HEK293 (cell line): ENCODE results near the gene FRMD6.

Experiments used
- CTCF ChIA-PET: fragments of 350-600 bp; formaldehyde crosslinking; extraction: SDS; loops from one replicate; lab custom pipeline; 2021; ENCODE audit warnings: antibody characterized with exemption; lab: Yijun Ruan, JAX
- POLR2A ChIA-PET: fragments of 300-600 bp; formaldehyde crosslinking; extraction: SDS; loops from one replicate; lab custom pipeline; 2020; ENCODE audit warnings: antibody characterized with exemption, inconsistent platforms; lab: Yijun Ruan, JAX
- H3K27ac ChIP-seq: fragments of 200-500 bp; sonication (Bioruptor generic); 2 replicates; pipeline ENCODE4 v1.5.1; 2014; ENCODE audit warnings: low read depth, low read length, control low read depth, inconsistent platforms; ENCODE audit errors: extremely low read depth
- H3K36me3 ChIP-seq, 2 experiments: fragments of 200-500 bp in 1 of 2; sonication (Bioruptor generic) in 1 of 2; 1 replicate in 1 of 2; 2 replicates in 1 of 2; pipeline ENCODE4 v1.5.1; 2014 to 2017; ENCODE audit warnings: inconsistent platforms in 2 of 2, low read length in 2 of 2; ENCODE audit not compliant: control insufficient read depth in 2 of 2, insufficient read depth in 1 of 2
- H3K4me1 ChIP-seq: fragments of 200-500 bp; sonication (Bioruptor generic); 2 replicates; pipeline ENCODE4 v1.5.1; 2014; ENCODE audit warnings: mild to moderate bottlenecking, low read length, inconsistent platforms; ENCODE audit not compliant: control insufficient read depth, insufficient read depth
- H3K4me3 ChIP-seq: 2 replicates; pipeline ENCODE4 v1.5.1; 2011; ENCODE audit warnings: low read depth, mild to moderate bottlenecking, control low read depth, low read length, moderate library complexity
- H3K9me3 ChIP-seq: fragments of 200-500 bp; sonication (Bioruptor generic); 2 replicates; pipeline ENCODE4 v1.5.1; 2014; ENCODE audit warnings: low read depth, low read length, inconsistent platforms; ENCODE audit not compliant: control insufficient read depth, insufficient read depth
- AEBP2 ChIP-seq: fragments of 450-650 bp; formaldehyde crosslinking; IDR thresholded peaks from 2 replicates; pipeline ENCODE4 v1.5.1; 2016; ENCODE audit warnings: missing biosample characterization, missing genetic modification characterization, borderline replicate concordance
- GLI4 ChIP-seq: fragments of 450-650 bp; formaldehyde crosslinking; IDR thresholded peaks from 2 replicates; pipeline ENCODE4 v1.5.1; 2016; ENCODE audit warnings: missing biosample characterization, missing genetic modification characterization
- HIC1 ChIP-seq: fragments of 450-650 bp; formaldehyde crosslinking; IDR thresholded peaks from 2 replicates; pipeline ENCODE4 v1.5.1; 2016; ENCODE audit warnings: missing biosample characterization, missing genetic modification characterization
- HOXC10 ChIP-seq: sonication (generic); formaldehyde crosslinking; IDR thresholded peaks from 2 replicates; pipeline ENCODE4 v1.8.1; 2023; ENCODE audit warnings: mild to moderate bottlenecking, missing genetic modification reagents
- PRDM1 ChIP-seq: fragments of 450-650 bp; formaldehyde crosslinking; IDR thresholded peaks from 2 replicates; pipeline ENCODE4; 2016; ENCODE audit warnings: missing biosample characterization, missing genetic modification characterization
- PRDM6 ChIP-seq: fragments of 450-650 bp; formaldehyde crosslinking; IDR thresholded peaks from 2 replicates; pipeline ENCODE4 v1.5.1; 2017; ENCODE audit warnings: missing biosample characterization, missing genetic modification characterization
- SETDB1 ChIP-seq: IDR thresholded peaks from one replicate; pipeline ENCODE4 v1.6.1; 2017; ENCODE audit warnings: mild to moderate bottlenecking, low read length, moderate library complexity, mixed read lengths; ENCODE audit not compliant: insufficient read length
- YY2 ChIP-seq: fragments of 450-650 bp; formaldehyde crosslinking; IDR thresholded peaks from 2 replicates; pipeline ENCODE4 v1.5.1; 2016; ENCODE audit warnings: missing biosample characterization, missing genetic modification characterization
- ZBTB6 ChIP-seq: fragments of 450-650 bp; formaldehyde crosslinking; IDR thresholded peaks from 2 replicates; pipeline ENCODE4 v1.5.1; 2017; ENCODE audit warnings: missing biosample characterization, missing genetic modification characterization
- ZNF19 ChIP-seq: fragments of 450-650 bp; formaldehyde crosslinking; IDR thresholded peaks from 2 replicates; pipeline ENCODE4; 2016; ENCODE audit warnings: missing biosample characterization, missing genetic modification characterization, low read depth
- ZNF26 ChIP-seq: fragments of 450-650 bp; formaldehyde crosslinking; IDR thresholded peaks from 2 replicates; pipeline ENCODE4 v1.5.1; 2016; ENCODE audit warnings: missing biosample characterization, missing genetic modification characterization
- ZNF391 ChIP-seq: fragments of 450-650 bp; formaldehyde crosslinking; IDR thresholded peaks from 2 replicates; pipeline ENCODE4 v1.5.1; 2016; ENCODE audit warnings: low read depth, missing biosample characterization, missing genetic modification characterization, borderline replicate concordance
- ZNF398 ChIP-seq: fragments of 450-650 bp; formaldehyde crosslinking; IDR thresholded peaks from 2 replicates; pipeline ENCODE4 v1.5.1; 2017; ENCODE audit warnings: missing biosample characterization, missing genetic modification characterization
- ZNF571 ChIP-seq: fragments of 450-650 bp; formaldehyde crosslinking; IDR thresholded peaks from 2 replicates; pipeline ENCODE4 v1.5.0; 2017; ENCODE audit warnings: missing biosample characterization, missing genetic modification characterization
- ZNF707 ChIP-seq: fragments of 450-650 bp; formaldehyde crosslinking; IDR thresholded peaks from 2 replicates; pipeline ENCODE4 v1.5.1; 2016; ENCODE audit warnings: missing biosample characterization, missing genetic modification characterization
- ZSCAN23 ChIP-seq: fragments of 450-650 bp; formaldehyde crosslinking; IDR thresholded peaks from 2 replicates; pipeline ENCODE4 v1.5.1; 2016; ENCODE audit warnings: missing biosample characterization, missing genetic modification characterization

FRMD6 gene

GRCh38 chr14:51661504-51661903, 9.8 kb downstream of the FRMD6 start:
- Histone ChIP-seq H3K4me1 (peaks cover 11% of the 10 kb centered on the region), H3K27ac (no peak overlapping the region)
- ChIA-PET POLR2A (no interaction called here), CTCF (interaction anchor here (1.1 to 1.3 kb wide), 3 partner anchors 116 to 378 kb away, joined by 3 to 4 read pairs (median 3); no protein-coding TSS in a partner anchor)
- TF ChIP-seq AEBP2 (tag by site-specific recombination) (no peak), ZNF707 (tag by site-specific recombination) (no peak)
- TF ChIP-seq, all 188 proteins: peak for 0
- Histone ChIP-seq H3K4me3 (no peak overlapping the region), H3K9me3 (no peaks in the 10 kb centered on the region; the same call in 1 of the 2 replicates), H3K36me3 (peaks cover 0 to 4% of the 10 kb centered on the region in 2 experiments; a peak in 1 of 3 replicates)

- peaks cover 0 to 4% of the 10 kb centered on the region in 2 experiments; a peak in 1 of 3 replicates for H3K36me3 ChIP-seq
- H3K4me1 ChIP-seq = peaks cover 5% of the 10 kb centered on the region
- no peak overlapping the region for H3K4me3 ChIP-seq
- H3K9me3 ChIP-seq = no peaks in the 10 kb centered on the region; the same call in 1 of the 2 replicates
- POLR2A ChIA-PET = no interaction called here
- CTCF ChIA-PET = interaction anchor here (1.3 kb wide), 1 partner anchor 11 kb away, joined by 4 read pairs; the partner anchor contains the start of gene FRMD6
- no peak for TF ChIP-seq ZNF391
- H3K27ac ChIP-seq = no peak overlapping the region
Observed at GRCh38 chr14:51663783-51664326, 12.1 kb downstream of the FRMD6 start.

GRCh38 chr14:51666070-51666469, 14.4 kb downstream of the FRMD6 start:
- Histone ChIP-seq H3K4me1 (no peaks in the 10 kb centered on the region), H3K9me3 (no peaks in the 10 kb centered on the region; the same call in 1 of the 2 replicates), H3K27ac (no peak overlapping the region), H3K4me3 (no peak overlapping the region), H3K36me3 (peaks cover 0 to 4% of the 10 kb centered on the region in 2 experiments; a peak in 1 of 3 replicates)
- POLR2A ChIA-PET = no interaction called here
- CTCF ChIA-PET = interaction anchor here (0.7 to 1.0 kb wide), 2 partner anchors 14 to 339 kb away, joined by 3 read pairs; no protein-coding TSS in a partner anchor
- TF ChIP-seq ZSCAN23 (tag by site-specific recombination) = no peak
- TF ChIP-seq SETDB1 = peak; percentile 29

- Histone ChIP-seq H3K4me3 (no peak overlapping the region), H3K9me3 (no peaks in the 10 kb centered on the region; the same call in 1 of the 2 replicates), H3K27ac (no peak overlapping the region), H3K36me3 (peaks cover 0 to 4% of the 10 kb centered on the region in 2 experiments; a peak in 1 of 3 replicates), H3K4me1 (no peaks in the 10 kb centered on the region)
- CTCF ChIA-PET = interaction anchor here (0.6 to 1.0 kb wide), 2 partner anchors 14 to 19 kb away, joined by 3 to 5 read pairs; no protein-coding TSS in a partner anchor
- POLR2A ChIA-PET = no interaction called here
- TF ChIP-seq ZNF19 (tag by site-specific recombination) (no peak), ZNF26 (tag by site-specific recombination) (no peak), HOXC10 (CRISPR knock-in tag) (no peak), PRDM6 (tag by site-specific recombination) (no peak), PRDM1 (tag by site-specific recombination) (no peak), ZNF571 (no peak), GLI4 (tag by site-specific recombination) (no peak), ZNF391 (no peak), HIC1 (no peak), ZBTB6 (tag by site-specific recombination) (no peak), YY2 (tag by site-specific recombination) (no peak), ZNF398 (no peak)
Observed at GRCh38 chr14:51666826-51667225, 15.1 kb downstream of the FRMD6 start.
